ENCODE measurements around the gene TBL1X. TPM values are rescaled to one million over a fixed set of nuclear protein-coding genes. Genes with fewer than 3 reads are reported as not detected.

TBL1X gene
- total and polyA plus RNA-seq, 2 donors (not counting 3 experiments of a cell fraction or from before 2014, with no cell fraction given), result 8.7 to 25.3 TPM

- no peaks in the 10 kb centered on the region for H3K79me2 ChIP-seq (ENCODE audit: control insufficient read depth, insufficient read depth, low read length)
These were observed 92.7 kb downstream of the TBL1X start for GRCh38 chrX:9557521-9557920.

More at GRCh38 chrX:9557521-9557920, 92.7 kb downstream of the TBL1X start:
- no peak overlapping the region for H2AFZ ChIP-seq (ENCODE audit: low read depth, low read length)
- H3K9me1 ChIP-seq (replicated peaks; ENCODE audit: control insufficient read depth, extremely low read depth, insufficient read depth, low read length), result no peaks in the 10 kb centered on the region
- H3K27ac ChIP-seq (ENCODE audit: insufficient read depth, low read depth, low read length), result no peak overlapping the region
- FAIRE-seq (no peak), DNase-seq (ENCODE audit: low read depth, low spot score) (no peak)
- no peaks in the 10 kb centered on the region for H3K4me1 ChIP-seq (ENCODE audit: control insufficient read depth, extremely low read depth, insufficient read depth, low read length)
- dilution Hi-C loops (cut with MboI; ENCODE audit: extremely low pct_ligation_motif_present, low sequenced_read_pairs), result no loop called here
- ChIA-PET POLR2A (no interaction called here), CTCF (no interaction called here)
- H4K20me1 ChIP-seq (replicated peaks; ENCODE audit: control insufficient read depth, extremely low read depth, insufficient read depth, low read length), result no peaks in the 10 kb centered on the region
- no peaks in the 10 kb centered on the region for H3K36me3 ChIP-seq (ENCODE audit: control insufficient read depth in 2 of 2, extremely low read depth in 1 of 2, insufficient read depth in 2 of 2, low read length in 2 of 2)
- no peak overlapping the region for H3K4me2 ChIP-seq (ENCODE audit: insufficient read depth, low read length)
- intact Hi-C loops (cut with micrococcal nuclease), result no loop called here
- no peak overlapping the region for H3K9ac ChIP-seq (replicated peaks; ENCODE audit: extremely low read depth, insufficient read depth, low read length)
- no TSS peak for BruUV-seq (replicated peaks)
- H3K27me3 ChIP-seq (ENCODE audit: control insufficient read depth in 2 of 2, insufficient read depth in 2 of 2, low read length in 2 of 2), result no peaks in the 10 kb centered on the region
- no peak overlapping the region for H3K4me3 ChIP-seq (replicated peaks in 1 of 3; ENCODE audit: insufficient read depth in 1 of 3, low read depth in 1 of 3, low read length in 3 of 3)
- TF ChIP-seq CTCF (IDR thresholded peaks at IDR 0.05; ENCODE audit: extremely low read depth in 1 of 2, insufficient read depth in 1 of 2, low read depth in 1 of 2, low read length in 2 of 2) (no peak), MYC (IDR thresholded peaks at IDR 0.05; ENCODE audit: low read depth, low read length) (no peak), POLR2A (IDR thresholded peaks at IDR 0.05; ENCODE audit: low read depth, low read length) (no peak), GATA2 (IDR thresholded peaks at IDR 0.05; ENCODE audit: insufficient read depth, insufficient read length, low read depth, low read length) (no peak), MAX (IDR thresholded peaks at IDR 0.05; ENCODE audit: insufficient read depth, insufficient read length) (no peak), JUN (IDR thresholded peaks at IDR 0.05; ENCODE audit: borderline replicate concordance, insufficient read depth, insufficient read length, low read depth) (no peak), FOS (IDR thresholded peaks at IDR 0.05; ENCODE audit: borderline replicate concordance, insufficient read depth, low read length) (no peak), EZH2 (IDR thresholded peaks at IDR 0.05; ENCODE audit: borderline replicate concordance, low read depth, low read length, severe bottlenecking) (no peak), POLR2AphosphoS5 (IDR thresholded peaks at IDR 0.05; ENCODE audit: insufficient read depth, low read depth, low read length) (no peak)
- H3K9me3 ChIP-seq (replicated peaks; ENCODE audit: control insufficient read depth, insufficient read depth, low read length), result no peaks in the 10 kb centered on the region

Data from endothelial cell of umbilical vein (primary cell).